GM19467 (cell line): ENCODE measurements around the gene PRRC2C.

Experiments
- ATAC-seq: cut with Tn5 transposase; IDR thresholded peaks from one replicate; pipeline ENCODE4 v1.9.1; 2021; ENCODE audit warnings: mild to moderate bottlenecking, moderate library complexity; ENCODE audit not compliant: unreplicated experiment

PRRC2C gene

DNA sequence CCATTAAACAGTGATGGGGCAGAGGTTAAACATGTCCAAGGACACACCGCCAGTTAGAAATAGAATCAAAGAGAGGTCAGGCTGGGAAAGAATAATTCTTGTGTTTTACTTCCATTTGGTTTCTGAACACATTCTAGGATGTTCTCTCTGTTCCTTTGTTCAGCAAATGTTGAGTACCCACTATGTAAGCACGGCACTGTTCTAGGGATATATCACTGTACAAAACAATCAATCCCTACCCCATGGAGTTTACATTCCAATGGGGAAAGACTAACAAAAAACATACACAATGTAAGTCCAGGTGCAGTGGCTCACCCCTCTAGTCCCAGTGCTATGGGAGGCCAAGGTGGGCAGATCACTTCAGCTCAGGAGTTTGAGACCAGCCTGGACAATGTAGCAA, 142.9 kb downstream of the PRRC2C start:
- ATAC-seq: no peak

DNA sequence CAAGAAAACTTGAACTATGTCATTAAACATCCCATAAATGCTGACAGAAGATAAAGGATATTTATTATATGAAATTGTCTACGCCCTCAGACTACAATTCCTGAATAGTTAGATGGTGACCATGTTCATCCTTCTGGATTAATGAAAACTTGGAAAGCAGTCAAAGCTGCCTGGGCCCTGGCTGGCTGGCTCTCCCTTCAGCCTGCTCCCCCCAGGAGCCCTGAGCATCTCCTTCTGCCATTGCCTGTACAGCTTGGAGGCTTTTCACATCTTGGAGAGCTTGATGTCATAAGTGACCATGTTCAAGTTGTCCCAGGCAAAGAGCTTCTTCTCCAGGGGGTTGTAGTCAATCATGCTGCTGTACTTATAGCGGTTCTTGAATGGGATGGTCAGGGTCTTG, 150.3 kb downstream of the PRRC2C start:
- ATAC-seq: no peak

DNA sequence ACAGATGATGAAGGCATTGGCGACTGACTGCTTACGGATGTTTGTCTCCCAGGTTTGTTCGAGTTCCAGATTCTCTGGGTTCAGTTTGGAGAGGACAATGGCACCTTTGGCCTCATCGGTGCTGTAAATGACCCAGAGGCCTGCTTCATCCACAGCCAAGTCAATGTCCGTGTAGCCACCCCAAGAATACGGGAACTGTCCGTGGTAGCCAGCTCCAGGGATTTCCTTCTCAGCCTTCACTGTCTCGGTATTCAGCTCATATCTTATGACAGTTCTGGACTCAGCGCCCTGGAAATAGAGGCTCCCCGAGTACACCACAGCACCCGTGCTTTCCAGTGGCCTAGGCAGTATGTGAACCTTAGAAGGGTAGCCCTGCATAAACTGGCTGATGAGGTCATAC, 150.8 kb downstream of the PRRC2C start:
- ATAC-seq: no peak

DNA sequence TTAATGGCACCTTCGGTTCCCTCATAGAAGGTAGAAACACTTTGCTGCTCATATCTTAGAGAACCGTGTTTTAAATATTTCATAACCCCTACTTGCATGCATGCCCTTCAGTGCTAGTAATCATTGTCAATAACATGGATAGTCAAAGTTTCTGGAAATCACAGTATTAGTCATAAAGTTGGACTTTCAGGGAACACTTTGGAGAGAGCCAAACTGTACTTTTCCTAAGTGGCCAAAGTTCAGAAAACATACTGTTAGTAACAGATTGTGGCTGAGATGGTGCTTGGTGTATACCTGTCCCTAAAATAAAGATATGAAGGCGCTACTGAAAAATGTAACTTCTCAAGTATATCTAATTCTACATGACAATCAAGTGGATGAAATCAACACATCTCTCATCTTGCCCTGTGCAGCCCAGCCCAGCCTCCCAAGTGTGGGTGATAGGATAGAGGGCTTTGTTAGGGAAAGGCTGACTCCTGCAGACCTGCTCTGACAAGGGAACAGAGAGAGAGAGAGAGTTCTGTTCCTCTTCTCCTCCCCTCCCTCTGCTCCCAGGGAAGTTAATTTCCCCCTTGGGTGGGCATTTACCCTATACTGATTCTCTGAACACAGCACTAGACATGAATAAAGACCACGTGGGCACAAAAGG, 152.7 kb downstream of the PRRC2C start:
- ATAC-seq: no peak

DNA sequence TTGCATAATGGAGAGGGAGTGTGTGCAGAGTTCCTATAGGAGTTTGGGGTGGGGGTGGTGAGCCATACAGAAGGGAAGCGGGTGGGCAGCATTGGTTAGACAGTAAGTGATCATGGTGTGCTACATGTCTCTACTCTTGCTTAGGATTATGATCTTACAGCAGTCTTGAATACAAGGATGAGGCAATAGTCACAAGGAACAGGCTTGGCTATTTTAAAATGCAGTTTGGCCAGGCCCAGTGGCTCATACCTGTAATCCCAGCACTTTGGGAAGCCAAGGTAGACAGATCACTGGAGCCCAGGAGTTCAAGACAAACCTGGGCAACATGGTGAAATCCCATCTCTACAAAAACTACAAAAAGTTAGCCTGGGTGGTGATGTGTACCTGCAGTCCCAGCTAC, 154.9 kb downstream of the PRRC2C start:
- ATAC-seq: no peak

DNA sequence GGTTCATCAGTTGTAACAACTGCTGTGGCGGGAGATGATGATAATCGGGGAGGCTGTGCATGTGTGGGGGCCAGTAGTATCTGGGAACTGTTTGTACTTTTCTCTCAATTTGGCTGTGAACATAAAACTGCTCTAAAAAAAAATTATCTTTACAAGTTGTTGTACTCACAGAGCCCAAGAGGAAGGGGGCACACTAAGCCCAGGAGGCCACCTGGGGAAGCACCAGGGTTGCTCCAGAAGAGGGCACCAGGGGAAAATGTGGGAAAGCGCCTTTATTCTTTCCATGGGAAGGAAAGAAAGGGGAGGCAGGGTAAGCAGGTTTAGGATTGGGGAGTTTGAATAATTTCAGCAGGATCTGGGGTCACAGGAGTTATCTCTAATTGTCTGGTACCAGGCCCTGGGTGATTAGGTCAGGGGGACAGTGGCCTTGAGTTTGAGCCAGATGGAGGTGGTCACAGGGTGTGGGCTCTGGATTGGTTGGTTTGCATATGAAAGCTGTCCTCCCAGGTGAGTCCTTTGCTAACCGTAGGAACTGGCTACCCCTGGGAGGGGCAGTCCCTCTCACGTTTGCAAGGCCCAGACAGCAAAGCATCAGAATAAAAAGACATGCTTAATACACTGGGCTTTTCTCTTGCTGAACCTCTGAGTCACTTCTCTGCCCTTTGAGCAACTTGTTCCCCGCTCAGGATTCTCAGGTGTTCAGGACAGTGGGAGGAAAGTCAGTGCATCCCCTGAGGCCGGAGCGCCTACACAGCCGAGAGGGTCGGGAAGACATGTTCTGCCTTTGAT, 155.9 kb downstream of the PRRC2C start:
- no peak for ATAC-seq

DNA sequence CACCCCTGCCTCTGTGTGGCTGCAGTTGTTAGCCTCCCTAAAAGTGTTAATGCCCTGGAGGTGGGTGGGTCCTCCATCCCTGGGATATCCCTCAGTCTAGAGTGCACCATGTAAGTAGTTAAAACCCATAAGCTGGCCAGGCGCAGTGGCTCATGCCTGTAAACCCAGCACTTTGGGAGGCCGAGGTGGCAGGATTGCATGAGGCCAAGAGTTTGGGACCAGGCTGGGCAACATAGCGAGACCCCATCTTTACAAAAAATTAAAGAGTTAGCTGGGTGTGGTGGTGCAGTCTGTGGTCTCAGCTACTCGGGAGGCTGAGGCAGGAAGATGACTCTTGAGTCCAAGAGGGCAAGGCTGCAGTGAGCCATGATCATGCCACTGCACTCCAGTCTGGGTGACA, 156.9 kb downstream of the PRRC2C start:
- no peak for ATAC-seq
